ENCODE measurements around the gene FASTKD3.

- TF ChIP-seq CTCF (IDR thresholded peaks at IDR 0.05; ENCODE audit: insufficient read depth, low read depth, low read length) (no peak), EZH2 (IDR thresholded peaks at IDR 0.05; ENCODE audit: insufficient read depth, low read length) (no peak)
These were observed 43.8 kb downstream of the FASTKD3 start for GRCh38 chr5:7824995-7825394.
